Osteocyte (in vitro differentiated cells): ENCODE results near the gene NCAM2. TPM values are rescaled to one million over a fixed set of nuclear protein-coding genes. Genes with fewer than 3 reads are reported as not detected.
"Not testable (repeated sequence)": the region's sequence is repeated elsewhere in the genome, so short reads cannot be mapped to it uniquely, and the experiment has no call there.

Experiments
- DNase-seq: peaks from one replicate; pipeline ENCODE4 v3.0.0; 2021; ENCODE audit warnings: mixed read lengths; ENCODE audit not compliant: unreplicated experiment; ENCODE audit errors: extremely low spot score
- H3K27ac Mint-ChIP-seq: one replicate; pipeline ENCODE4 v1.8.0; 2021; ENCODE audit warnings: mild to moderate bottlenecking, mixed read lengths; ENCODE audit not compliant: unreplicated experiment
- H3K27me3 Mint-ChIP-seq: one replicate; pipeline ENCODE4 v1.8.0; 2021; ENCODE audit warnings: mixed read lengths; ENCODE audit not compliant: unreplicated experiment
- H3K36me3 Mint-ChIP-seq: one replicate; pipeline ENCODE4 v1.8.0; 2021; ENCODE audit warnings: mixed read lengths; ENCODE audit not compliant: unreplicated experiment
- H3K4me1 Mint-ChIP-seq: one replicate; pipeline ENCODE4 v1.8.0; 2021; ENCODE audit warnings: mixed read lengths; ENCODE audit not compliant: unreplicated experiment
- H3K4me3 Mint-ChIP-seq: one replicate; pipeline ENCODE4 v1.8.0; 2021; ENCODE audit warnings: mild to moderate bottlenecking, moderate library complexity, mixed read lengths; ENCODE audit not compliant: unreplicated experiment
- H3K9me3 Mint-ChIP-seq: one replicate; pipeline ENCODE4 v1.8.0; 2021; ENCODE audit warnings: mixed read lengths; ENCODE audit not compliant: unreplicated experiment
- total RNA-seq: library from RNA; stranded (reverse); gene quantifications from 2 replicates; pipeline ENCODE4 v1.2.1, GENCODE V29; 2021
- TF ChIP-seq, protein P1 (sequence below): fragments of 200-600 bp; sonication (generic); IDR thresholded peaks from 2 replicates; pipeline ENCODE4 v1.5.0; 2021; ENCODE audit warnings: antibody characterized with exemption, mild to moderate bottlenecking, moderate library complexity

Gene NCAM2
- total RNA-seq, 1 donor from 2014 or later, result 121 TPM

DNA sequence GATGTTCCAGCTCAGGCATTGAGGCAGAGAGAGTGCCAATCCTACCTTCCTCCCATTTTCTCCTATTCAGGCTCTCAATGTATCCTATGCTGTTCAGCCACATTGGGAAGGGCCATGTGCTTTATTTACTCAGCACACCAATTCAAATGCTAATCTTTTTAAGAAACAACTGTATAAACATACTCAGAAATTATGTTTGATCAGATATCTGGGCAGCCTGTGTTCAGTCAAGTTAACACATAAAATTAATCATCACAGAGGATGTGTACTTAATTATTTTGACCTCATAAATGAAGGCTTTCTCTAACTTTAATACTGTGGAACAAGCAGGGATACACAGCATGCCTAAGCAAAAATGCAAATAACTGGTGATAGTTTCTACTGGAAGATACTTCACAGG, 149.8 kb downstream of the NCAM2 start:
- Mint-ChIP-seq H3K36me3 (peaks cover 5% of the 10 kb centered on the region), H3K27me3 (no peaks in the 10 kb centered on the region), H3K4me1 (no peaks in the 10 kb centered on the region), H3K27ac (no peak overlapping the region), H3K4me3 (no peak overlapping the region), H3K9me3 (no peaks in the 10 kb centered on the region)
- no peak for DNase-seq
- TF ChIP-seq, protein P1, sequence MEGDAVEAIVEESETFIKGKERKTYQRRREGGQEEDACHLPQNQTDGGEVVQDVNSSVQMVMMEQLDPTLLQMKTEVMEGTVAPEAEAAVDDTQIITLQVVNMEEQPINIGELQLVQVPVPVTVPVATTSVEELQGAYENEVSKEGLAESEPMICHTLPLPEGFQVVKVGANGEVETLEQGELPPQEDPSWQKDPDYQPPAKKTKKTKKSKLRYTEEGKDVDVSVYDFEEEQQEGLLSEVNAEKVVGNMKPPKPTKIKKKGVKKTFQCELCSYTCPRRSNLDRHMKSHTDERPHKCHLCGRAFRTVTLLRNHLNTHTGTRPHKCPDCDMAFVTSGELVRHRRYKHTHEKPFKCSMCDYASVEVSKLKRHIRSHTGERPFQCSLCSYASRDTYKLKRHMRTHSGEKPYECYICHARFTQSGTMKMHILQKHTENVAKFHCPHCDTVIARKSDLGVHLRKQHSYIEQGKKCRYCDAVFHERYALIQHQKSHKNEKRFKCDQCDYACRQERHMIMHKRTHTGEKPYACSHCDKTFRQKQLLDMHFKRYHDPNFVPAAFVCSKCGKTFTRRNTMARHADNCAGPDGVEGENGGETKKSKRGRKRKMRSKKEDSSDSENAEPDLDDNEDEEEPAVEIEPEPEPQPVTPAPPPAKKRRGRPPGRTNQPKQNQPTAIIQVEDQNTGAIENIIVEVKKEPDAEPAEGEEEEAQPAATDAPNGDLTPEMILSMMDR, result no peak

DNA sequence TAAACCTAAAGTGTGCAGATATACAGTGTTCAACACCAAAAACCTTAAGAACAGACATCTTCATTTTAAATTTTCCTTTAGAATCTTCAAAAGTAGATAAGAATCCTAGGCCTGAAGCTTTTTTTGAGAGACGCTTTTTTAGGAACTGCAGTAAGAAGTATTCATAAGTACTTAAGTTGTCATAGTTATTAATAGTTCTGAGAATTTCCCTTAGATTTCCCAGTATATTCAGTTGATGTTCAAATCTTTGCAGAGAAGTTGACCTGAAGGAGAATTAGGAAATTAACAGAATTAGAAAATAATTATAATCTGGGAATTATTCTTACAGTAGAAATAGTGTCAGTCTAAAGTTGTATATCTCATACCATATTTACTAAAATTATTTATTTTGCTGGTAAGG, 150.3 kb downstream of the NCAM2 start:
- no peak for DNase-seq
- H3K9me3 Mint-ChIP-seq, result no peaks in the 10 kb centered on the region
- H3K27me3 Mint-ChIP-seq, result no peaks in the 10 kb centered on the region
- TF ChIP-seq, protein P1, result no peak
- no peak overlapping the region for H3K27ac Mint-ChIP-seq
- H3K4me3 Mint-ChIP-seq, result no peak overlapping the region
- H3K36me3 Mint-ChIP-seq, result peaks cover 5% of the 10 kb centered on the region
- H3K4me1 Mint-ChIP-seq, result no peaks in the 10 kb centered on the region

DNA sequence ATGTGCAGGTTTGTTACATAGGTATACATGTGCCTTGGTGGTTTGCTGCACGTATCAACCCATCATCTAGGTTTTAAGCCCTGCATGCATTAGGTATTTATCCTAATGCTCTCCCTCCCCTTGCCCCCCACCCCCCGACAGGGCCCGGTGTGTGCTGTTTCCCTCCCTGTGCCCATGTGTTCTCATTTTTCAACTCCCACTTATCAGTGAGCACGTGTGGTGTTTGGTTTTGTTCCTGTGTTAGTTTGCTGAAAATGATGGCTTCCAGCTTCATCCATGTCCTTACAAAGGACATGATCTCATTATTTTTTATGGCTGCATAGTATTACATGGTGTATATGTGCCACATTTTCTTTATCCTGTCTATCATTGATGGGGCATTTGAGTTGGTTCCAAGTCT, 151.2 kb downstream of the NCAM2 start:
- not testable (repeated sequence) for DNase-seq, H3K4me3 Mint-ChIP-seq, H3K27me3 Mint-ChIP-seq, H3K27ac Mint-ChIP-seq, H3K9me3 Mint-ChIP-seq, H3K36me3 Mint-ChIP-seq, H3K4me1 Mint-ChIP-seq

DNA sequence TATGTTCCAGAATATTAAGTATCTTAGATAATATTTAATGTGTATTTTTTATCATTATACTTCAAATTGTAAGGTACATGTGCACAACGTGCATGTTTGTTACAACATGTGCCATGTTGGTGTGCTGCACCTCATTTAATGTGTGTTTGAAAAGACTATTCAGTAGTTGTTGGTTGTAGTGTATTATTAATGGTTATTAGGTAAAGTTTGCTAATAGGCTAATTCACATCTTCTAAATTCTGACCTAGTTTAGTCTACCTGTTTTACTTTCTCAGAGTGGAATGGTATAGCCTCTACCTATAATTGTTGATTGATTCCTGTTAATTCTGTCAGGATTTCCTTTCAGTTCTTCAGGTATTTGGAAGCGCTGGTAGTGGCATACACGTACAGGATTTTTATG, 153.0 kb downstream of the NCAM2 start:
- no peak overlapping the region for H3K27ac Mint-ChIP-seq
- no peaks in the 10 kb centered on the region for H3K9me3 Mint-ChIP-seq
- TF ChIP-seq, protein P1, result no peak
- DNase-seq, result no peak
- no peaks in the 10 kb centered on the region for H3K27me3 Mint-ChIP-seq
- no peak overlapping the region for H3K4me3 Mint-ChIP-seq
- peaks cover 5% of the 10 kb centered on the region for H3K36me3 Mint-ChIP-seq
- no peaks in the 10 kb centered on the region for H3K4me1 Mint-ChIP-seq

DNA sequence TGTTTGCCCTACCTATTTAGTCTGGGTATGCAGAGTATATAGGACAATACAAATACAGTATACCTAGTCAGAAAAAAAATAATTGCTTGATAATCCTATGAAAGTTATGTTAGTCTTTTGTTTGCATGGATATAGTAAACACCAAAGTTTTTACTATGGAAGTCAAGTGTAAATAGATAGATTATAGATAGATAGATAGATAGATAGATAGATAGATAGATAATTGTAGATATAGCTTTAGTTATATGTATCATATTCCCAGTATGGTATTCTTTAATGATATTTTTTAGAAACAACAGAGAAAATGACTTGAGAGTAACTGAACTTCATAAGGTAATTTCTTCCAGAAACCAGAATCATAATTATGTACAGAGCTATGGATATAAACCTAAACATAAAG, 158.2 kb downstream of the NCAM2 start:
- no peak for DNase-seq
- Mint-ChIP-seq H3K9me3 (no peaks in the 10 kb centered on the region), H3K36me3 (no peaks in the 10 kb centered on the region), H3K4me1 (peaks cover 6% of the 10 kb centered on the region), H3K4me3 (no peak overlapping the region), H3K27me3 (no peaks in the 10 kb centered on the region), H3K27ac (no peak overlapping the region)
- TF ChIP-seq, protein P1, result no peak

DNA sequence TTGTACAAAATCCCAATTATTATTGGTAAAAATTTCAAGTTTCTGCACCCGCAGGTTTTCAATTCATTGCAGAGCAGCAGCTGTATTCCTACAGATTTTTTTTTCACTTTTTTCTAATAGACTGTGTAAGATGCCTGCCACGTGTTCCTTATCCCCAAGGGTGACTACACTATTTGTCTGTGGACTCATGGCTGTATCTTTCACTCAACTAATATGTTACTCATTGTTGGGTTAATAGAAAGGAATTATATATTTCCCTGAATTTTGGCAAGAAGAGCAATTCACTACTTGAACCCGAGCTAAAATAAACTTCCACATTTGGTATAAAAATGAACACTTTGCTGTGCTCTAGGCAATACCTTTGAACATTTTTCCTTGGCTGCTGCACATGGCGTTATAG, 158.7 kb downstream of the NCAM2 start:
- Mint-ChIP-seq H3K4me1 (peaks cover 6% of the 10 kb centered on the region), H3K27ac (no peak overlapping the region), H3K9me3 (no peaks in the 10 kb centered on the region), H3K4me3 (no peak overlapping the region), H3K36me3 (no peaks in the 10 kb centered on the region), H3K27me3 (no peaks in the 10 kb centered on the region)
- TF ChIP-seq, protein P1, result no peak
- DNase-seq, result no peak
